Kidney capillary endothelial cell (primary cell): ENCODE results near the gene DNAH14.
"Not testable (repeated sequence)": the region's sequence is repeated elsewhere in the genome, so short reads cannot be mapped to it uniquely, and the experiment has no call there.

Experiments
- DNase-seq: peaks from one replicate; pipeline ENCODE4 v3.0.0-alpha.2; 2018; ENCODE audit warnings: low spot score

The DNAH14 gene

GRCh38 chr1:224921354-224921753 is 8.1 kb upstream of the DNAH14 start:
- no peak for DNase-seq

- peak; percentile 31 for DNase-seq
These were observed 6.9 kb upstream of the DNAH14 start for GRCh38 chr1:224922404-224923164.

- DNase-seq, result no peak
These were observed 5.7 kb upstream of the DNAH14 start for GRCh38 chr1:224923726-224924125.

- not testable (repeated sequence) for DNase-seq
These were observed 1.8 kb upstream of the DNAH14 start for GRCh38 chr1:224927631-224928030.

- DNase-seq, result no peak
These were observed 569 bp upstream of the DNAH14 start for GRCh38 chr1:224928906-224929305.

- no peak for DNase-seq
These were observed 2.1 kb downstream of the DNAH14 start for GRCh38 chr1:224931605-224932004.

GRCh38 chr1:224932607-224933249 is 3.3 kb downstream of the DNAH14 start:
- DNase-seq, result no peak

GRCh38 chr1:224933584-224933983 is 4.1 kb downstream of the DNAH14 start:
- no peak for DNase-seq

GRCh38 chr1:224938652-224939051 is 9.2 kb downstream of the DNAH14 start:
- no peak for DNase-seq

- DNase-seq, result no peak
These were observed 10.5 kb downstream of the DNAH14 start for GRCh38 chr1:224939844-224940425.

- DNase-seq, result not testable (repeated sequence)
These were observed 11.3 kb downstream of the DNAH14 start for GRCh38 chr1:224940735-224941134.

- not testable (repeated sequence) for DNase-seq
These were observed 16.3 kb downstream of the DNAH14 start for GRCh38 chr1:224945651-224946348.

GRCh38 chr1:224946349-224946691 is 16.8 kb downstream of the DNAH14 start:
- DNase-seq, result not testable (repeated sequence)

GRCh38 chr1:224957696-224958095 is 28.2 kb downstream of the DNAH14 start:
- DNase-seq, result no peak

GRCh38 chr1:224958490-224958889 is 29.0 kb downstream of the DNAH14 start:
- no peak for DNase-seq

GRCh38 chr1:224959115-224959514 is 29.6 kb downstream of the DNAH14 start:
- no peak for DNase-seq

GRCh38 chr1:224959656-224960055 is 30.2 kb downstream of the DNAH14 start:
- no peak for DNase-seq

GRCh38 chr1:224980181-224980580 is 50.7 kb downstream of the DNAH14 start:
- no peak for DNase-seq

- DNase-seq, result not testable (repeated sequence)
These were observed 52.5 kb downstream of the DNAH14 start for GRCh38 chr1:224981922-224982354.

- no peak for DNase-seq
These were observed 58.6 kb downstream of the DNAH14 start for GRCh38 chr1:224988042-224988441.

GRCh38 chr1:224989615-224990014 is 60.1 kb downstream of the DNAH14 start:
- no peak for DNase-seq

GRCh38 chr1:224991550-224991949 is 62.1 kb downstream of the DNAH14 start:
- not testable (repeated sequence) for DNase-seq

GRCh38 chr1:224995602-224996001 is 66.1 kb downstream of the DNAH14 start:
- DNase-seq, result no peak
